ENCODE results near the gene STC2.

Gene STC2

GRCh38 chr5:173327084-173327947 is 898 bp downstream of the STC2 start:
- Histone ChIP-seq H3K27ac (replicated peaks) (no peak overlapping the region), H3K27me3 (ENCODE audit: insufficient read depth, poor library complexity, severe bottlenecking) (peaks cover 50% of the 10 kb centered on the region), H3K4me3 (replicated peaks; ENCODE audit: insufficient read depth, low read length) (0 out of 2 replicates have a peak overlapping the region, but pooled peaks have one; percentile 6)
- DNase-seq (ENCODE audit: low read depth in 1 of 2, low spot score in 1 of 2): no peak
- no peak for TF ChIP-seq SPI1 (IDR thresholded peaks at IDR 0.05; ENCODE audit: borderline replicate concordance, low read depth)
- no peak for TF ChIP-seq CTCF (IDR thresholded peaks at IDR 0.05; ENCODE audit: insufficient read depth, low read length)
- TF ChIP-seq REST (IDR thresholded peaks at IDR 0.05; ENCODE audit: insufficient replicate concordance, low read depth): no peak
- TF ChIP-seq POLR2AphosphoS5 (IDR thresholded peaks at IDR 0.05; ENCODE audit: low read depth): no peak
- no peak for TF ChIP-seq GABPA (IDR thresholded peaks at IDR 0.05; ENCODE audit: low read depth)

DNA sequence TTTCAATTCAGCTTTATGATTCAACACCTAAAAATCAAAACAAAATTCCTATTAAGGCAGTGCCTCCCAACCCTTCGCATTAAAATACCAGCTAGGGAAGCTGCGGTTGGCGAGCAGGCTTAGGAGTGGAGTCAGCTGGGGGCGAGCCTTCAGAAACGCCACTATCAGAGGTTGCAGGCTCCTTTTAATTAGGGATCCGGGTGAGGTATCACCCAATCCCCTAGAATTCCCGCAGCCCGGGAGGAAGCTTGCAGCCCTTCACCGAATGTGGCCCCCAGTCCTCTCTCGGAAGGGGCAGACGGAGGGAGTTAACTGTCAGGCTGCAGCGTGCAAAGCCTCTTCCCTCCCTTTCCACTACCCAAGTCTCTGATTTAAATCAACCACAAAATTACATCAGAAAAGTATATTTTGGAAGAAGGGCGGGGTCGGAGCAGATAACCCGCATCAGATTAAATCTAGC is 1.7 kb downstream of the STC2 start:
- H3K27ac ChIP-seq (replicated peaks): no peak overlapping the region
- DNase-seq (ENCODE audit: low read depth in 1 of 2, low spot score in 1 of 2): no peak
- TF ChIP-seq REST (IDR thresholded peaks at IDR 0.05; ENCODE audit: insufficient replicate concordance, low read depth) (no peak), GABPA (IDR thresholded peaks at IDR 0.05; ENCODE audit: low read depth) (no peak), CTCF (IDR thresholded peaks at IDR 0.05; ENCODE audit: insufficient read depth, low read length) (no peak), POLR2AphosphoS5 (IDR thresholded peaks at IDR 0.05; ENCODE audit: low read depth) (no peak), SPI1 (IDR thresholded peaks at IDR 0.05; ENCODE audit: borderline replicate concordance, low read depth) (no peak)

DNA sequence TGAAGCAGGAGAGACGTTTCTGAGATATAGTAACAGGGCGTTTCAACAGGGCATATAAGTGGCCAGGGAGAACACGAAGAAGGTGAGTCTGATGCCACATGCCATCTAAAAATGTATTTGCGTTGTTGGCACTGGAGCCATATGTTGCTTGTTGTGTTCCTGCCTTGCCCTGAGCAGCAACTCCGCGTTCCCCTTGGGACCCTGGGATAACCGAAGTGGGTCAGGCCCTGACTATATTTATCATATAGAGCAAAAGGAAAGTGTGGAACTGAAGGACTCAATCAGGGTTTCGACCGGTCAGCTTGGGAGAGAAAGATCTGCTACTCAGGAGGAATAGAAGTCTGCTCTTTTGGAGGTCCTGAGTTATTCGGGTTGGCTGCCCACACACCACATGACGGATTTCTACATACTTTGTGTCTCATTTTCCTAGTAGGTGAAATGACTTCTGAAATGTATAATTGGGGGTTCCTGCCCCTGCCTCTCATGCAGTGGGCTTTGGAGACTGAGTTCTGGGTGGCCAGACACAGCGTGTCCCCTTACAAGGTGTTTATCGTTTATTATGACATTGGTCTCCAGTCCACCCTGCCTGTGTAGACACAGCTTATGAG is 3.0 kb downstream of the STC2 start:
- TF ChIP-seq GABPA (IDR thresholded peaks at IDR 0.05; ENCODE audit: low read depth) (no peak), CTCF (IDR thresholded peaks at IDR 0.05; ENCODE audit: insufficient read depth, low read length) (no peak), REST (IDR thresholded peaks at IDR 0.05; ENCODE audit: insufficient replicate concordance, low read depth) (no peak), POLR2AphosphoS5 (IDR thresholded peaks at IDR 0.05; ENCODE audit: low read depth) (no peak), SPI1 (IDR thresholded peaks at IDR 0.05; ENCODE audit: borderline replicate concordance, low read depth) (no peak)
- no peak overlapping the region for H3K27ac ChIP-seq (replicated peaks)
- DNase-seq (ENCODE audit: low read depth in 1 of 2, low spot score in 1 of 2): no peak
- peaks cover 48% of the 10 kb centered on the region for H3K27me3 ChIP-seq (ENCODE audit: insufficient read depth, poor library complexity, severe bottlenecking)
- H3K4me3 ChIP-seq (replicated peaks; ENCODE audit: insufficient read depth, low read length): no peak overlapping the region

More for the DNA sequence above, 1.7 kb downstream of the STC2 start:
- Histone ChIP-seq H3K4me3 (replicated peaks; ENCODE audit: insufficient read depth, low read length) (no peak overlapping the region), H3K27me3 (ENCODE audit: insufficient read depth, poor library complexity, severe bottlenecking) (peaks cover 50% of the 10 kb centered on the region)

All from HL-60 (cell line).